ENCODE data around the gene ZFHX3.

Gene ZFHX3

DNA sequence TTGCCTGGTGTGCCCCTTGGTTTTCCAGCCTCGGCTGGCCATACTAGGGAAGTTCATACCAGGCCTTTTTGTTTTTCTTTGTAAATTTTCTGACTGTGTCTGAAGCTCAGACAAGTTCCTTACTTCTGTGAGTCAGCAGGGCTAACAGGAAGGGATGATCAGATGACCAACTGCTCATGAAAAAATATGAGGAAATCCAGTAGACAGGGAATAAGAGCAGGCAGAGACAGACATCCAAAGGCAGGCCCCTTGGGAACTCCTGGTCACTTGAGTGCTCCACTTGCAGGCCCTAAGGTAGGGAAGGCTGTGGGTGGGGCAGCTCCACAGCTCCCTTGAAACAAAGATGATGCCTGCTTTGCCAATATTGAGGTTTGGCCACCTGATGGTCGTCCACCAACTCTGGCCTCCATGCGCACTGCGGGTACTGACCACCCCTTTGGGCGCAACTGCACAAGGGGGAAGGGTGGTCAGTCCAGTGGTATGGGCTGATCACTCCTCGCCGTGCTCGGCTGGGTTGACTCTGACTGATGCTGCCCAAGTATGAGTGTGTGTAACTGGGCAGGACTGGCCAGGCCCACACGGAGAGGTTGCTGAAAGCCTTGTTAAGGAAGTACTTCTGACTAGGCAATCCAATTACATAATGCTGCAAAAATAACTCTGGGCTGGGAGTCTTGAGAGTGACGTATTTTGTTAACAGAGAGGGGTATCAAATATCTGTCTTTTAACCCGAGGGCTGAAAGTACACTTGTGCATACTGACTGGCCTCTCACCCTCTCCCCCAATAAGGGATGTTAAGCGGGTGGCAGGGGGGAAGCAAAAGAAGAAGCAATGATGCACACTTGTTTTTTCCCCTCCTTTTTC lies 20.8 kb upstream of the ZFHX3 start:
- no peak for DNase-seq

DNA sequence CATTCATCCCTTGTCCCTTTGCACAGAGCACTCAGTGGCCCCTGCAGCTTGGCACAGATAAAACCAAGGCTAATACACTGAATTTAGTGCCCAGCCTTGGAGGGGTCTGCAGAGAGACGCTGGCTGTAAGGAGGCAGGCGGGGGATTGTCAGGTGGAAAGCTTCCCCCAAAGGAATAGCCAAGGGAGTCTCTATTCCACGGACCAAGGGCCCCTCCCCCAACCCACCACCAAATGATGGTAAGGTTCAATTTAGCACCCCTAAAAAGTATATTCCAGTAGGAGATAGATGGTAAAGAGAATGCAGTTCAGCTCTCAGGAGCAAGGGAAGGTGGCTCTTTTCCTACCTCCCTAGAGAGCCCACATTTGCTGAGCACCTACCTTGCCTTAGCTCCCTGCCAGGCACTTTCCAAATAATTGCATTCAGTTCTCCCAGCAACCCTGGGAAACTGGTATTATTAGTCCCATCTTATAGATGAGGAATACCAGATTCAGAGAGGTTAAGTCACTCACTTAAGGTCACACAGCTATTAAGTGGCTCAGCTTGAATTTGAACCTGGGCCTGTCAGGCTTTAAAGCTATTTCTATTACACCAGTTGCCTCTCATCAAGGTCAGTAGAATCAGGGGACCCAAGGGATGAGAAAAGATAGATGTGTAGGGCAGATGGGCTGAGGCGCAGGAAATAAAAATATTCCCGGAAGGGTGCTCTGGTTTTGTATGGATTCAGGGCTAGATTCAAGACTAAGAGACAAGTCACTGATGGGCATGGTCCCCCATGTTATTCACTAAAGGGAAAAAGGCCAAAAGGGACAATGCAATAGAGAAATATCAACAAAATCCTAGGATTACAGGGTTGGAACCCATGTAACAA lies 20.0 kb upstream of the ZFHX3 start:
- DNase-seq: no peak

DNA sequence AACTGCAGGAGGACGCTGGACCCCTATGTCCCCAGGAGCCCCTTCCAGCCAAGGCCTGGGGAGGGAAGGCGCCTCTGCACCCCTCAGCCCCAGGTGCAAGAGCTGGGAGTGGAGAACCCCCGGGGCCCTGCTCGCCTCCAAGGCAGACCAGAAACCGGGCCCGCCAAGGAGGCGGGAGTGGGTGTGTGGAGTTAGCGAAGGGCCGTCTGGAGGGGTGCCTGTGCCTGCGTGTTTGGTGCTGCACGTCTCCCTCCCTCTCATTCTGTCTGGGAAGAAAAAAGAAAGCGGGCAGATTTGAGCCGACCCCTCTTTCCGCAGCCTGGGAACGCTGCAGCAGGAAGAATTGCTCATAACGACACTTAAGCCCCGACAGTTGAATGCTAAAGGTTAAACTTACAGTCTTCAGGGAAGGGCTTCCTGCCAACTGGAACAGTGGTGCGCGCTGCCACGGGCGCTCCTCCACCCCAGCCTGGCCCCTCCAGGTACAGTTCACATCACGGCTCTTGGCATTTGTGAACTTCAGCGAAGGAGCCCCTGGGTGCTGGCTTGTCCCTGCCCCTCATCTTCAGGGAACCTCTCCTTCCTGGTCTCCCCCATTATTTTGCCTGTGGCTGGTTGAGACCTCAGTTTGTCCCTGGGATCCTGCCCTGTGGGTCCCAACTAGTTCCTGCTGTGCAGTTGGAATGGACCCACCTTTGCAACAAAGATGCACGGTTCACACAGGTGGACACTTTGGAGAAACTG lies 19.2 kb upstream of the ZFHX3 start:
- no peak for DNase-seq

DNA sequence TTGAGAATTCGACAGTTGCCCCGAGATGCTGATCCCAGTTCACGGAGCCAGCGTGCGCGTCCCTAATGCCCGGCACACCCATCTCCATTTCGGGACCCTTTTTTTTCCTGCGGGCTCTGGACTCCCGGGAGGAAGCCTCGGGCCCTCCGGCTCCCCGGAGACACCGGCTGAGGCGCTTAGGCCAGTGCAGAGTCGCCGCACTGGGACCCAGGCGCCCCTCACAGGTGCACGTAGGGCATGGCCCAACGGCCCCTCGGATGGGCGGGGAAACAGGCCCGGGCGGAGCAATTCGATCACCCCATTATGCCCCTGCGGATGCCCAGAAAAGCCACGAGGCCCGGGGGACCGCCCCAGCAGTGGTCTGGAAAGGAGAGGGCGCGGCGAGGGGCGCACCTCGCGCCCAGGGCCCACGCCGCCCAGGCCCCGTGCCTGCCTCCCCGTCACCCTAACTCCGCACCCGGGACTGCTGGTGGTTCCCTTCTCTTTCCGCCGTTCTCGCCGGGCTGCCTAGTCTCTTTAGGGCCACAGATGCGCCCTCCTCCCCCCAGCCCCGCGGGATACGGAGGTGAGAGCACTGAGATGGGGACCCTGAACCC lies 18.5 kb upstream of the ZFHX3 start:
- DNase-seq: no peak

DNA sequence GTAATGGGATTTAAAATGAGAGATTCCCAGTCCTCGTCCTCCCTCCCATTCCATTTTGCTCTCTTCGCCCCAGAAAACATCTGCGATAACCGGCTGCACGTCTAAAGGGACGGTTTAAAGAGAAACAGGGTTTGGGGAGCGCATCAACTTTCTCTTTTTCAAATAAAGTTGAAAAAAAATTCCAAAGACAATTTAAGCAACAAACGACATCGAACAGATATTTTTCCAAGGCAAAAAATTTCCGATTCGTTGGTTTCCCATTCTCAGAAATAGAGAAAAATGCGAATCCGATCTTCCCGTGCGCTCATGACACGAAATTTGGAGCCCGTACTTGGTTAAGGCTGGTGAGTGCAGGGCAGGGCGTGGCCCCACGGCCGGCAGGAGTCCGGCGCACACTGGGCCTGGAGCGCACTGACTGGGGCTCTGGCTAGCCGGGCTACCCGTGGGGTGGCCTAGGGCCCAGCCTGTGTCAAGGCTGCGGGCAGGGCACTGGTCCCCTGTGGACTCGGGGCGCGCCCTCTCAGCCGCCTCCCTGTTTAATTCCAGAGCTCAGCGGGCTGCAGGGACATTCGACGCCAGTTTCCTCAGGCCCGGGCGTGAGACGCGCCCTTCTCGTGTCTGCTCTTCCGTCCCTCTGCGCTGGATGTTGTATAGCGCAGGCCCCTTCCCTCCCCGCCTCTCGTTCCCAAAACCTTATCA lies 17.9 kb upstream of the ZFHX3 start:
- no peak for DNase-seq

DNA sequence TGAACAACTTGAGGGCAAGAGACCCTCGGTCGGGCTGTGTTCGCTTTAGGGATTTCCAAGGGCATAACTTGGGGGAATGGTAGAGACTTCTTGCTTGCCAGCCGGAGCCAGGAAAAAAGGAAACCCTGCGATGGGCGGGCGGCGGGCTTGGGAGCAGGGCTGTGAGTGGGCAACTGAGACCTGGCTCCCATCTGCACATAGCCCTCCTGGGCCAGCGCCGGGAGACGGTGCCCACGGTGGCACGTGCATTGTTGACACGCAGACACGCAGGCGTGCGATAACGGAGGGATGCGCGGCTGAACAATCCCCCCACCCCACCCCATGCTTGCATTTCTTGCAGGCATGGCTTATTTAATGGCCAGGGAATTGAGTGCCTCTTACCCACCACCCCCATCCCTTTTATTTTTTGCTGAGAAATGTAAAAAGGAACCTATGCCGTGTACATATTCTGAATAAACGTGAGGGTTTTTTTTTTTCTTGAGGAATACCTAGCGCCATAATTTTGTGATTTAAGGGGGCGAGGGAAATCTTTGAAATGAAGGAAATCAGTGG lies 17.1 kb upstream of the ZFHX3 start:
- no peak for DNase-seq

DNA sequence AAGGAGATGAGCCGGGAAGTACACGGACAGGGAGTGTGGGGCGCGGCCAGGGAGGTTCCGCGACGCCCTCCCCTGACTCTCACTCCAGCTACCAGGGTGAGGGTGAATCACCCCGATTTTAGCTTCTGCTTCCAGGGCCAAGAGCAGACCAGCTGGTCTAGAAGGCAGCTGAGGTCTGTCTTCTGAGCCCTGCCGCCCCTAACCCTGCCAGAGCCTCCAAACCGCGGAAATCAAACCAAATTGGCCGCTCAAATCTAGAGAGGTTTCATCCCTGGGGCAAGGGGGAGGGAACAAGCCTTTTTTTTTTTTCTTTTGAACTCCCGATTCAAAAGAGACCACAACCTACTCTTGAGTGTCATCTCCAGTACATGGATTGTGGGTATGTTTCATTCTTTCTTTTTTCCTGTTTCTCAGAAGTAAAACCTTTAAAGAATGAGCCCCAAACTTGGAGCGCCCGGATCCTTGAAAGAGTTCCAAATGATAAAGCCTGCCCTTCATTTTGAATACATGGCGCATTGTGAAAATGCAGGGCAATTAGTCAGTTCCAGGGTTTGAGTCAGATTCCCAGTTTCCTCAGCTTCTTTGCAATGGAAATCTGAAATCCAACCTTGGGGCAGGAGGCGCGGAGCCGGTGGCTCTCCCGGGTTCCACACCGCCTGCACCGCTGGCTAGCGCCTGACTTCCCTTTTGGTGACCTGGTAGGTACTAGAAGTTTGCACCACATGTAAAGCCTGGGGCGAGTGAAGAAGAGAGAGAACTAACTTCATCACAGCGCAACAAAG lies 16.5 kb upstream of the ZFHX3 start:
- no peak for DNase-seq

DNA sequence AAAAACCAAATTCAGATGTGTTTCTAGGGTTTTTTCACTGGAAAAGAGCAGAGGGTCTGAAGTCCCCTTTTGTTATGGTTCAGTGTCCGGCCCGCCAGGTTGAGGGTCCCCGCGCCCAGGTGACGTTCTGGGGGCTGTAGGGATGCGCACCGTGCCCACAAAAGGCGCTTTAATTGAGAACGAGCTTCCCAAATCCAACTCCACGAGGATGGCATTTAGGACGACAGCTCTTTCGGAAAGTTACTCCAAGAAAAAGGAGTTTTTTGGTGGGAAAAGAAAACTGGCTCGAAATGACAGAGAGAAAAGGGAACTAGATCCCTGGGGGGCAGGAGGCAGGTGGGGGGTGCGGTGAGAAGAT lies 15.9 kb upstream of the ZFHX3 start:
- no peak for DNase-seq

DNA sequence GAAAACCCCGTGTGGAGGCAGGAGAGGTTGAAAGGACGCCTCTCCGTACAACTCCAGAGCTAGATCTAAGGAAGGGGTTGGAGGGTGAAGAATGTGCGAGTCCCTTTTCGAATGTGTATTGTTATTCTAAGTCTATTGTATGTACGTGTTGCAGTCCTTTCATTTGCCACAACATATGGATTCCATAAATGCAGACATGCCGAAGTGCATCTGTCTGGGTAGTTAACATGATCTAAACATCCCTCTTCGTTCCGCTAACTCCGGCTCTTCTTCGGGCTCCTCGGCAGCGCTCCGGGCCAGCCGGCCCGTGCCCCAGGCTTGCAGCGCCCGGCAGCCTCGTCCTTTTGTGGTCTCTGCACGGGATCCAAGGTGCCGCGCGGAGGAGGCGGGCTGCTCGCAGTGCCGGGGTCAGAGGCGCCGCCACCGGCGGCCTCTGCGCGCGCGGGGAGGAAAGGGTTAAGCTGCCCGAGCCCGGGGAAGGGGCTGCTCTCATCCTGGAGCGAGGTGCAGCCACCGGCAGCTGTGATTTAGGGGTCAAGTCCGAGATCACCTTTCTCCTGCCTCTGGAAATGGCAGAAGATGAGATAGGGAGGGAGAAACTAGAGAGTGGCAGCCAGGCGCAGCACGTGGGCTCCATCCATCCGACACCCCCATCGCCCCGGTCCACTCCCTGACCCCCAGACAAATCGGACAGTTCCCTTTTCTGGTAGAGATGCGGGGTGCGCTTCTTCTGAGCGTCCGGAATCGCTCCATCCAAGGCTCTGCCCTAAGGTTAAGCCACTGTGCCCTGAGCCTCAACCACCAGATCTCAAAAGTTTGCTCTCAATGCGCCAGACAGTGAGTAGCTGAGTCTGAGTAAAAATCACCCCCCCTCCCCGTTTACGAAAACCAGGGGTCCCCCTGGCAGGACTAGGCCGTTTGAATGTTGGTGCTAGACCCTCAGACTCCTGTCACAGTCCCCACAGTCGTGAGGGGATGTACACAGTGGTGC lies 15.1 kb upstream of the ZFHX3 start:
- DNase-seq: no peak

DNA sequence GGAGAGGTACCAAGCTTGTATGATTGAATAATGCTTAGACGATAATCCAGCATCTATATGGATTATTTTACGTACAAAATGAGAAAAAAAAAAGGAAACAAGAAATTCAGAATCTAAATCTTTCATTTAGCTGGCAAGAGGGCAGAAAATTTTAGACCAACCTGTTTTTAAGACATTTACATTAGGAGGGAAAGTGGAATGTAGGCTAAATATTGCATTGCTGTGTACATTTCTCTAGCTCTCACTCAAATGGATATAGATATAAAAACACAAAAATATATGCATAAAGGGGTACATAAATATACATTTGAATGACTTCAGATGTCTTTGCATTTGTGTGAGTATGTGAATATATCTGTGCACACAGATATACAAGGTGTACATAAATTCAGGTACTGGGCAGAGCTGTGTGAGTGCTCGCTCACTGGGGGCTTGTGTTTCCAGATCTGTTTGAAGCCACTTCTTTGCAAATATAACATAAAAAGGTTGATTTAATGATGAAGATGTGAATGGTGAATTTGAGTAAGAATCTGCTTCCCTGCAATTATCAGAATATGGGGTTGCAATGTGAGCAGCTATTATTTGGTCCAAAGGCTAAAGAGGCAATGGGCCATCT lies 14.2 kb upstream of the ZFHX3 start:
- DNase-seq: no peak

DNA sequence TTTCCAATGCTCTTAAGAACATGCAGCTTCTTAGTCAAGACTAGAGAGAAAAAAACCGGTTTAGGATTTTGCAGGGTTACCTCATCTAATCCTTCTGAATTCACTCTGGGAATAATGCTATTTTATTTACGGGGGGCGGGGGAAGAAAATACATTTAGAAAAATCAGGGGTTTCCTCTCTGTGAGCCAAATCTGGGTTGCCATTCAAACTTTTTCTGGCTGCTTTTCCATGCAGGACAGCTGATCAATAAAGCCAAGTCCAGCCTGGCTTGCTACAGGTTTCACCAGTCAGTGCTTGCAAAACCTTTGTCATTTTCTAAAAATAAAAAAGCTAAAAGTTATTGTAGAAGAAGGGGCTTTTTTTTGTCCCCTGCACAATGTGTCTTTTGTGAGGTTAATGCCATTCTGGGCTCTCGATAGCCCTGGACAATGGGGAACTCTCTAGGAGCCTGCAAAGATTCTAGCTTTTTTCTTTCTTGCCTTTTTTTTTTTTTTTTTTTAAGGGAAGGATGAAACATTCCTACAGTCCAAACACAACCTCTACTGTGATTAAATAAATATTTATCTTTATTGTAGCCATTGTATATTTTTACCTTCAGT lies 13.1 kb upstream of the ZFHX3 start:
- DNase-seq: no peak

DNA sequence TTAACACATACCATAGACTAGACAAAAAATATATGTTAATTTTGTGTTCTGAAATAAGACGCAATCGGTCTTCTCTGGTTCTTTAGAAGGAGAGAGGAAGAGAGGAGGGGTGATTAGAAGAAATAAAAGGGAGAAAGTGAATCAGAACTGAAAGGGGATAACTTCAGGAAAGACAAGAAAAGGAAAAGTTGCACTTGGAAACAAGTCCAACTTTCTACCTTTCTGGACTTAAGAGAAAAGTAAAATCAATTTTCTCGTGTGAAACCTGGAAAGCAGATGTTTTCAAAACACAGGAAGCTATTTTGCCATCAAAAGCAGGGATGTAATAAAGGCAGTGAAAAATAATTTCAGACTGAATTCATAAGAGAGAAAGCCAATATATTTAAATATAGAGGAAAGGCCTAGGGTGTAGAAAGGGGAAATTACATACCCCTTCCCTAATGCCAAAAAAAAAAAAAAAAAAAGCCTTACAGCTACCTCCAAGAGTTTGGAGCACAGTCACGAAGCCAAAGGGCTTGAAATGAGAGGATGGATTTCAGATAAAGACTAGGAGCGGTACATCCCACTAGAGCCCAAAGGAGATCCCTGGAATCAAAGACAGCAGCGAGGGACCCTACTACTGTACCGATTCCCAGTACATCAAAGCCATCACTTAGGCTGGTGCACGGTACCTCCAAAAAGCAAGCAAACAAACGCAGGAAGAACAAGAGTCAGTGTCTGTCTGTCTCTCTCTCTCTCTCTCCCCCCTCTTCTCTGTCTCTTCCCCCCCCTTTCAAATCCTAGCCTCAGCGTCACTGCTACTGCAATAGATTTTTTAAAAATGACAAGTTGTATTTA lies 12.1 kb upstream of the ZFHX3 start:
- DNase-seq: no peak

DNA sequence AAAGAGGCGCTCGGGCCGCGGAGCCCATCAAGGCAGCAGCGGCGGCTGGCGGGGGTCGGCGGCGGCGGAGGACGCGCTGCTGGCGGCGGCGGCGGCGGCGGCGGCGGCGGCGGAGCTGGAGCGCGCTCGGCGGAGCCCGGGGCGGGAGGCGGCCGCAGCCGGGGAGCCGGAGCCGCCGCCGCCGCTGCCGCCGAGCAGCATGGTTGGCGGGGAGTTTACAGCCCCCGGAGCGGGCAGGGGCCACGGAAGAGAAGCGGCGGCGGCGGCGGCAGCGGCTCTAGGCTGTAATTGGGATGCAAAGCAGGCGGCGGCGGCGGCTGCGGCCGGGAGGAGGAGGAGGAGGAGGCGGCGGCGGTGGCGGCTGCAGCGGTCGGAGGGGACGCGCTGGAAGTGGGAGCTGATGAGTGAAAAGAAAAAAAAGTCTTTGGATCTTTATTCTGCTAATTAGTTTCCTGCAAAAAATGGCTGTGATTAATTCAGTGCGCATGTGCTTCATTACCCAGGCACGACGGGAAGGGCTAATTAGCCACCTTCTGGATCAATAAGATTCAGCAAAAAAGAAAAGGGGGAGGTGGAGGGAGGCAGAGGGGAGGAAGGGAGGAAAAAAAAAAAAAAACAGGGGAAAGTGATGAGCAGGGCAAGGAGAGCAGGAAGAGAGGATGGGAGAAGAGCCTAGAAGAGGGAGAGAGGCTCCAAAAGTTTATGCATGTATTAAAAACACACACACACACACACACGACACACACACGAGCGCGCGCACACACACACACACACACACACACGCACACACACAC lies 10.9 kb upstream of the ZFHX3 start:
- DNase-seq: no peak

DNA sequence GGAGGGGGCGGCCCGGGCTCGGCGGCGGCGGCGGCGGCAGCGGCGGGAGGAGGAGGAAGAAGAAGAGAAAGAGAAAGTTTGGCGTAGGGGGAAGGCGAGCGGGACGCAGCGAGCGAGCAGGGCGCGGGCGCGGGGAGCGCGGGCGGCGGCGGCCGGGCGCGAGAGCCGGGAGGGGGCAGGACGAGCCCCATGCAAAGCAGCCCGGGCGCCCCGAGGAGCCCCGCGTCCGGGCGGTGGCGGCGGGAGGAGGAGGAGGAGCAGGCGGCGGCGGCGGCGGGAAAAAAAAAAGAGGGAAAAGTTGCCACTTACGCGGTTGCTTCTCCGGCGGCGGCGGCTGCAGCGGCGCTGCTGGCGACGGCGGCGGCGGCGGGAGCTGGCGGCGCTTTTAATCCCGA lies 10.3 kb upstream of the ZFHX3 start:
- peak; percentile 37 for DNase-seq

DNA sequence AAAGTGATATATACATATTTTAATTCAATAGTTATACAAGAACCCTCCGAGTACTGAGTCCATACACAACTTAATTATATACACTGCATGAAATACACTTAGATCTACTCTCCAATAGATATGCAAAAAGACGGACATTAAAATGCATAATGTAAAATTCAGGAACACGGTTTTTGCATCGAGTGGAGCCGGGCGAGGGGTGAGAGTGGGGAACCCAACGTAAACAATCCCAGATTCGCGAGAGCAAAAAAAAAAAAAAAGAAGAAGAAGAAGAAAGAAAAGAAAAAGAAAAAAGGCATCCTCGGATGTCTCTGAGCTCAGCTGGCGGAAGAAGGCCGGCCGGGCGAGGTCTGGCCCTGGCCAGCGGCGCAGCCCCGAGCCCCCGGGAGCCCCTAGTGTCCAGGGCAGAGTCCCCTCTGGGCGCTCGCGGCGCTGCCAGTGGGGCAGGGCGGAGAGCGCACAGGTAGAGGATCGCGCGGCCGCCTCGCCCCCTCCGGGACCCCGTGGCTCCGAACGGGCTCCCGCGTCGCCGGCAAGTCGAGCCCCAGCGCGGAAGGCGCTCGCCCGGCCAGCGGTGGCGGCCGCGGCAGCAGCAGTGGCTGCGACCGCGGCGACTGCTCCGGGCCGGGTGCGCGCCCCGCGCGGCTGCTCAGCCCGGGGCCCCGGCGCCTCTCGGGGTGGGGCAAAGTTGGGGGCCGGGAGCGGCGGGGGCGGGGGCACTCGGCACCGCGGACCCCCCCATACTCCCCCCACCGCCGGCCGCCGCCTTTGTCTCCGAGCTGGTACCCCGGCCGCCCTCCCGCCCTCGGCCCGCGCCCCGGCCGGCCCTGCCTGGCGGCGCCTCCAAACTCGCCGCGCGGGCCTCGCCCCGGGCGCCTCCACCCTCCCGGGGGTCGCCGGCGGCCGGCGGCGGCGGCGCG lies 9.6 kb upstream of the ZFHX3 start:
- no peak for DNase-seq

DNA sequence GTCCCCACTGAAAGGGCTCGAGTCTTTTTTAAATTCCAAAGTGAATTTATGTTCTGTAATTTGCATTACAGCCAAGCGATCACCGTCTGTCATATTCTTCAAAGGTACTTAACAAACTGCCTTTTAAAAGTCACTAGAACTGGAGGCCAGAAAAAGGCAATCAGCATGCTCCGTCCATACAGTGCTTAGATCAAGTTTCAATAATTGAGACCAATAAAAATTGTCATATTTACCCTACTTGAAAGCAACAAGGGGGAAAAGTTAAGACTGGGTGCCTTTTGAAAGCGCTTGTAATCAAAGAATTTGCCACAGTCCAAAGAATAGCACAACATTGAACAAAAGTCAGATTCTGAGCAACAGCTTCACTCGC lies 9.0 kb upstream of the ZFHX3 start:
- DNase-seq: no peak

All from activated naive CD4-positive, alpha-beta T cell treated with anti-CD3 and anti-CD28 coated beads, Interleukin-2, amount 50 U/mL, for 16 hours (primary cell).